Activated CD4-positive, CD25-positive, alpha-beta regulatory T cell treated with anti-CD3 and anti-CD28 coated beads, Interleukin-2, amount 50 U/mL, for 16 hours (primary cell): ENCODE measurements around the gene SPATA13.

Experiments used
- DNase-seq: peaks from one replicate; pipeline ENCODE4 v3.0.0-alpha.2; 2020; ENCODE audit warnings: low read depth, low spot score

Gene SPATA13

GRCh38 chr13:24141333-24141910 is 19.1 kb upstream of the SPATA13 start:
- DNase-seq, result no peak

GRCh38 chr13:24142453-24142852 is 18.1 kb upstream of the SPATA13 start:
- no peak for DNase-seq

- DNase-seq, result no peak
These were observed 17.6 kb upstream of the SPATA13 start for GRCh38 chr13:24142886-24143285.

GRCh38 chr13:24145240-24145639 is 15.3 kb upstream of the SPATA13 start:
- no peak for DNase-seq

GRCh38 chr13:24145674-24146073 is 14.8 kb upstream of the SPATA13 start:
- DNase-seq, result no peak

GRCh38 chr13:24146961-24147569 is 13.5 kb upstream of the SPATA13 start:
- no peak for DNase-seq

- no peak for DNase-seq
These were observed 13.0 kb upstream of the SPATA13 start for GRCh38 chr13:24147570-24147963.

GRCh38 chr13:24148414-24149235 is 11.9 kb upstream of the SPATA13 start:
- no peak for DNase-seq

- no peak for DNase-seq
These were observed 11.1 kb upstream of the SPATA13 start for GRCh38 chr13:24149246-24150032.

GRCh38 chr13:24150572-24150971 is 9.9 kb upstream of the SPATA13 start:
- no peak for DNase-seq

- DNase-seq, result no peak
These were observed 8.7 kb upstream of the SPATA13 start for GRCh38 chr13:24151864-24152263.

GRCh38 chr13:24152292-24153214 is 8.0 kb upstream of the SPATA13 start:
- DNase-seq, result no peak

GRCh38 chr13:24153347-24153746 is 7.2 kb upstream of the SPATA13 start:
- no peak for DNase-seq

GRCh38 chr13:24153979-24154701 is 6.4 kb upstream of the SPATA13 start:
- DNase-seq, result no peak

- DNase-seq, result no peak
These were observed 1.2 kb upstream of the SPATA13 start for GRCh38 chr13:24159357-24159756.

GRCh38 chr13:24161010-24161775 is 673 bp downstream of the SPATA13 start:
- DNase-seq, result peak; percentile 5

GRCh38 chr13:24161980-24162525 is 1.5 kb downstream of the SPATA13 start:
- no peak for DNase-seq

- DNase-seq, result no peak
These were observed 2.1 kb downstream of the SPATA13 start for GRCh38 chr13:24162604-24163003.

GRCh38 chr13:24165746-24166145 is 5.2 kb downstream of the SPATA13 start:
- DNase-seq, result no peak
